ENCODE measurements around the gene RNF186.
"Not testable (repeated sequence)": the region's sequence is repeated elsewhere in the genome, so short reads cannot be mapped to it uniquely, and the experiment has no call there.

Gene RNF186, protein sequence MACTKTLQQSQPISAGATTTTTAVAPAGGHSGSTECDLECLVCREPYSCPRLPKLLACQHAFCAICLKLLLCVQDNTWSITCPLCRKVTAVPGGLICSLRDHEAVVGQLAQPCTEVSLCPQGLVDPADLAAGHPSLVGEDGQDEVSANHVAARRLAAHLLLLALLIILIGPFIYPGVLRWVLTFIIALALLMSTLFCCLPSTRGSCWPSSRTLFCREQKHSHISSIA
- 0 reads per million in 2 experiments for total RNA-seq

DNA sequence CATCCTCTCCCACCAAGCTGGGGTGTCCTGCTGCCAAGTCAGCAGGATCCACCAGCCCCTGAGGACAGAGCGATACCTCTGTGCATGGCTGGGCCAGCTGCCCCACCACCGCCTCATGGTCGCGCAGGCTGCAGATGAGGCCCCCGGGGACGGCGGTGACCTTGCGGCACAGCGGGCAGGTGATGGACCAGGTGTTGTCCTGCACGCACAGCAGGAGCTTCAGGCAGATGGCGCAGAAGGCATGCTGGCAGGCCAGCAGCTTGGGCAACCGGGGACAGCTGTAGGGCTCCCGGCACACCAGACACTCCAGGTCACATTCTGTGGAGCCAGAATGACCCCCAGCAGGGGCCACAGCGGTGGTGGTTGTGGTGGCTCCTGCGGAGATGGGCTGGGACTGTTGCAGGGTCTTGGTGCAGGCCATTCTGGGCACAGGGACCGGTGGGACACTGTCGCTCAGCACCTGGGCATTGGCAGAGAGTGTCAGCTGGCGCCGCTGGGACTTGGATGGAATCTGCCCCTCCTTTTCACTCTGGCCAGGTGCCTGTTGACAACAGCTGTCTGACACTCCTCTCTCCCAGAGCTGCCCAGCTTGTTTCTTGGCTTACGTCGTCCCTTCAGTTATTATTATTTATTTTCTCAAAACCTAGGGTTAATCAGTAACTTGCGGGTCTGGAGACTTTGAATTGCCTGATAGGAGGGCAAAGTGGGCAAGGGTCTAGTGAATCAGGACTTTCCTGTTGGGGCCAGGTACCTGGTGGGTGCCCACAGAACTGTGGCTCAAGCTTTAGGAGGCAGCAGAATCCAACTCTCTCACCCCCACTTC is at the start of gene RNF186:
Gene RNF186, minus strand, starts transcription at position 603 of the 823 bp plus-strand sequence. Its CDS starts 182 bp downstream, at position 421.
- DNase-seq (ENCODE audit: low read depth), result no peak

DNA sequence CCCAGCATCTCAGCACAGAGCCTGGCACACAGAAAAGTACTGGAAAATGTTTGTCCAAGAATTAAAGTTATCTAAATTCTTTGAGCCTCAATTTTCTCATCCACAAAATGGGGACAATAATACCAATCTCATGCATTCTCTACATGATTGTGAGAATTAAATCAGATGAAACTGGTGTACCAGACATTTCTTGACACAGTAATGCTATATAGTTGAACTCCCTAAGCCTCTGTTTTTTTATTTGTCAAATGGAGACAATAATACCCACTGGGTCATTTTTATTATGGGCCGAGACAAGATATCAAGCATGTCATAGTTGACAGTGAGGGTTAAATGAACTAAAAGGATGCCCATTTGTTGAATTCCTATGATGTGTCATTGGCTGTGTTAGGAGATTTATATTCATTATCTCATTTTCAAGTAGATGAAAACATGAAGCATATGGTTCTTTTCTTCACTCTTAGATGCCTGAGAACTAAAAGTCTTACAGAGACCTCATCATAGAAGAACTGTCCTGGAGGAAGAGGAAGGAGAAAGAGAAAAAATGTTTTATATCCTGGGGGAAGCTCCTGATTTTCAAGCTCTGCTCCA is 49.6 kb upstream of the RNF186 start:
- DNase-seq (ENCODE audit: low read depth), result no peak

DNA sequence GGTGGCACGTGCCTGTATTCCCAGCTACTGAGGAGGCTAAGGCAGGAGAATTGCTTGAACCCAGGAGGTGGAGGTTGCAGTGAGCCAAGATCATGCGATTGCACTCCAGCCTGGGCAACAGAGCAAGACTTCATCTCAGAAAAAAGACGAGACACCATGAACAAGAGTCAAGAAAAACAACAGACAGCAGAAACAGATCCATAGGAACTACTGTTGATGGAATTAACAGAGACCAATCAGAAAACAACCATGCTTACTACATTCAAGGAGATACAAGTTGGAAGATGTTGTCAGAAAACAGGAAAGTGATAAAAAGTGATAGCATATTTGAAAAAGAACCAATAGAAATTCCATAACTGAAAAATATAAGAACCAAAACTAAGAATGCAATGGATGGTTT is 47.9 kb upstream of the RNF186 start:
- DNase-seq (ENCODE audit: low read depth), result no peak

DNA sequence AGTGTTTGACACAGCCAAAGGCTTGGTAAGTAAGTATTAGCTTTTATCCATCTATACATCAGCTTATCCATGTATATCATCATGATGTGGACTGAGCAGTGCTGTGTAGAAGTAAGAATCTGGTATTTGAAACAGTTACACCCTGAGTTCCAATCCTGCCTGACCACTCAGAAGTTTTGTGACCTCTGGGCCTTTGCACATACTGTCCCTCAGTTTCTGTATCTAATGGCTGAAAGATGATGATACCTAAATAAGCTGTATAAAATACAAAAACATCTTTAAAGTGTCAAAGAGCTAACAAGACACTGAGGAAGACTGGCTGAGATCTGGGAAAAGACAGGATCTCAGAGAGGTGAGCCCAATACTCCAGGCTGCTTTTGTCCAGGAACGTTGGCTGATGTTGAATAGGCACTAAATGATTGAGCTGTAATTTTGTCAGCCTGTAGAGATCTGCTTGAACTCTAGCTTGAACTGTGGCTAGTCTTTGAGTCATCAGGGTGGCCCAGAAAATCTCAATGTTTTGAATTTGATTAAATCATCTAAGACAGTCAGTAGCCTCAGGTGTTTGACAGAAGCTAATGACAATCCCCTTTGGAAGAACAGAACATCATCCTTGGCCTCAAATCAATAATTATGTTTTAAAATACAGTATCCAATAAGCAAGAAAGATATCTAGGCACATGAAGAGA is 46.9 kb upstream of the RNF186 start:
- no peak for DNase-seq (ENCODE audit: low read depth)

DNA sequence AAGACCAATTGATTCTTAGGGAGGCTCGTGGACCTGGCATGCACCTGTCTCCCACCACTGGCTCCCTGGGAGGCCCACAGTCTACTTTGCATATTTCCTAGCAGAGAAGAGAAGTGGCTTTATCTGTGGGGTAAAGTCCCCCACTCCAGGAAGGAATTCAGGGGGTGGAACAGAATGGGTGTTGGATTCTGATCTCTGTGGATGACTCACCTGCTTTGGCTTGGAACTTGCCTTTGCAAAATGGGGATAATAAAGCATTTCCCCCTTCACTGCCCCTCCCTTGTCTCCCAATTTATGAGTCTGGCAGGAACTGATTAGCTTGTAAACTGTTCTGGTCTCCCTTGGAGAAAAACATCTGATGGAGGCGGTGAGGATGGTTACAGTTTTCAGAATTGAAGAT is 46.0 kb upstream of the RNF186 start:
- no peak for DNase-seq (ENCODE audit: low read depth)

DNA sequence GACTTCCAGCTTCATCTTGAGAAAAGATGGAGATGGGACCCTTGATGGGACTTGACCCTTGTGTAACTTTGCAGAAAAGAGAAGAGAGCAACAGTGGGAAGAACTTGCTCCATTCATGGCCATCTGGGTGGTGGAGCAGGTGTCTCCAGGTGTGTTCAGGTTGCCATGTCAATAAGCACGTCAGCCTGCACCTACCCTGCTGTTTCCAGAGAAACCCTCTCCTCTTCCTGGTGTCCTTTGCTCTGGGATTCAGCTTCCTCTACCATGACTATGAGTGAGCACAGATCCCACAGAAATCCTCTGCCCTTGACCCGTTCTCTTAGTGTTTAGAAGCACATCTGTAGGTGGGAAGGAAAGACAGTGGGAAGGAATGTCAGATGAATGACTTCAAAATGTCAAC is 45.3 kb upstream of the RNF186 start:
- no peak for DNase-seq (ENCODE audit: low read depth)

DNA sequence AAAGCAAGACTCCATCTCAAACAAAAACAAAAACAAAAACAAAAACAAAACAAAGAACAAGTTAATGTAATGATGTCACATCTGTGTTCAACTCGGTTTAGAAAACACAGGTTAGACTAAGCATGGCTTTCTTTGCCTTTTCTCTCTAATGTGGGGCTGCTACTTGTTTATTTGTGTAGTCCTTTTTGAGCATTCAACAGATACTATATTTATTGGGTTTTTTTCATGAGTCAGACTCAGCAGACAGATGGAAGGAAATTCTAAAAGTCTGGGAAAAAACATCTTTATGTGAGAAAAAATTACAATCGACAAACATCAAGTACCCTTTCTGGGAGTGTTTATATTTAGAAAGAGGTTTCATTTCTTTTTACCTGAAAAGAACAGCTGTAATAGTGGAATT is 44.8 kb upstream of the RNF186 start:
- no peak for DNase-seq (ENCODE audit: low read depth)

DNA sequence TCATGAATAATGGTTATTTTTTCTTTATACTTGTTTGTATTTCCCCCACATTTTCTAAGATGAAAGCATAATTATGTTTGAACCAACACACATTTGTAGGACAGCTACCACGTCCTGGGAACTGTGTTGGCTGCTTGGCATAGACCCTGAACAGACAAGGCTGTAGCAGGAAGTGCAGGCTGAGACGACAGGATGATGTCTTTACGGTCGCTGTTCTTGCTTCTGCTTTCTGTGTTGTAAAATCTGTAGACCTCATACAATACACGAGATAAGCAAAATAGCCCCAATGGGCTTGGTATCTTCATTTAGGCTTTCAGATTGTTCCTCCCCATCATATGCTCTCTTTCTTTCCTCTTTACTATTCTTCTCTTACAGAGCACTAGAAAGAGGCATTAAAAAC is 43.8 kb upstream of the RNF186 start:
- no peak for DNase-seq (ENCODE audit: low read depth)

DNA sequence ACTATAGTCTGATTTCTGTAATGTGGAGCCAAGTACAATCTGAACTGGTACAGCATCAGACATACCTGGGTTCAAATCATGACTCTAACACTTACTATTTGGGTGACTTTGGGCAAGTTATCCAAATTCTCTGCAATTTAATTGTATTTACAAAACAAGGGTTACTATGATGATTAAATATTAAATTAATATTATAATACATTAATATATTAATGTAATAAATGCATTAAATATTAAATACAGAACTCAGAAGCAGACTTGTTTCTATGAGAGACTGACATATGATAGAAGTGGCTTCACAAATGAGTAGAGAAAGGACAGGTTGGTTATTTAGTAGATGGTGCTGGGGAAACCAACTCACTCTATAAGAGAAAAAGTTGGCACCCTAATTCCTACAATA is 39.8 kb upstream of the RNF186 start:
- DNase-seq (ENCODE audit: low read depth), result no peak

DNA sequence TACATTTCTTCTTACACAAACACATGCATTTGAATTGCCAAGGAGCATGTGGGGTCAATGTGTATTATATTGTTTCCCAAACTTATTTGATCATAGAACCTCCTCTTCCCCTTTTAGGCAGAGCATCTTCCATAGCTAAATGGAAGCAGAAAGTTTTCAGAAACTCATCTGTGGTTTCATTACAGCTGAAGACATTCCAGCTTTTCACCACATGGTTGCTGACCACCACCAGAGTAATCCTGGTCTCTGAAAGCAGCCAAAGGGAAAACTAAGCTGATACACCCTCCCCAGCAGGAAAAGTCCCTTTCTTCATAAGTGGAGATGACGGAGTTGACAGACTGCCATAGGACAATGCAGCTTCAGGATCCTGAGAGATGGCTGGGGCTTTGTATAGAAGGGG is 37.0 kb upstream of the RNF186 start:
- no peak for DNase-seq (ENCODE audit: low read depth)

DNA sequence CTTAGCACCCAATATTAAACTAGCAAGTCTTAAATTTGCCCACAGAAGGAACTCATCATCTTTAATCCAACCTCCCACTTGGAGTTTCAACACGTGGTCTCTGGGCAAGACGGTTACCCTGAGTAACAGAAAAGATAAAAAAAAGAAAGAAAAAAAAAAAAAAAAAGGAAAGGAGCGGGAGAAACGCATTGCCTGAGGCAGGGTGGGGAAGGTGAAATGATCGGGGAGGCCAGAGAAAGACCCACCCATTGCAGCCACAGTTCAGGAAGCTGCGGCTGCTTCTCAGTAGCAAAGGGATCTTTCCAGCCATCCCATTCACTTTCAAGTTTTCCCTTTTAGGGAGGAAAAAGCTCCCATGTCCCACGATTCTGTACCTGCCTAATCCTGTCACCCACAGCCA is 35.1 kb upstream of the RNF186 start:
- DNase-seq (ENCODE audit: low read depth), result no peak

DNA sequence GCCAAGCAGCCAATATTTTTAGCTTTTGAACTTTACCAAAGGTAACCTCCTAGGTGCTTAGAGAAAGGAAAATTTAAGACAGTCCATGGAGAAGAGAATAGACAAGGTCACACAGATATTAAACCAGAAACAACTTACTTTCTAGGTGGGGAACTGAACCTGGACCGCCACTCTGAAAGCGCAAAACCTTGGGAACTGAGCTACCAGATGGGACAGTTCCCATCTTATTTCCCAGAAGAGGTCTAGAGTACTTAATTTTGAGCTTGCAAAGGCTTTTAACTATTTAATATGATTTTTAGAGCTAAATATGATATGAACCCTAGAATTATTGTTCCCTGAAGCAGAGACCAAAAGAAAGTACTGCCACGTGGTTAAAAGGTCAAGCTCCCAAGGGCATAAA is 34.2 kb upstream of the RNF186 start:
- DNase-seq (ENCODE audit: low read depth), result not testable (repeated sequence)

DNA sequence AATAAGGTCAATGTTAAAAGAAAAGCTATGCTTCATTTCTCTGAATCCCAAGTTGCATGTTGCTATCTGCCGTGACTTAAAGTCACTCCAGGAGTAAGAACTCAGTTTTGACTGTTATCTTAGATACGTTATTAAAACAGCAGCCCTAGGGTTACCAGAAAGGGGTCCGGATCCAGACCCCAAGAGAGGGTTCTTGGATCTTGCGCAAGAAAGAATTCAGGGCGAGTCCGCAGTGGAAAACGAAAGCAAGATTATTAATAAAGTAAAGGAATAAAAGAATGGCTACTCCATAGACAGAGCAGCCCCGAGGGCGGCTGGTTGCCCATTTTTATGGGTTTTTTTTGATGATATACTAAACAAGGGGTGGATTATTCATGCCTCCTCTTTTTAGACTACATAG is 32.3 kb upstream of the RNF186 start:
- DNase-seq (ENCODE audit: low read depth), result not testable (repeated sequence)

DNA sequence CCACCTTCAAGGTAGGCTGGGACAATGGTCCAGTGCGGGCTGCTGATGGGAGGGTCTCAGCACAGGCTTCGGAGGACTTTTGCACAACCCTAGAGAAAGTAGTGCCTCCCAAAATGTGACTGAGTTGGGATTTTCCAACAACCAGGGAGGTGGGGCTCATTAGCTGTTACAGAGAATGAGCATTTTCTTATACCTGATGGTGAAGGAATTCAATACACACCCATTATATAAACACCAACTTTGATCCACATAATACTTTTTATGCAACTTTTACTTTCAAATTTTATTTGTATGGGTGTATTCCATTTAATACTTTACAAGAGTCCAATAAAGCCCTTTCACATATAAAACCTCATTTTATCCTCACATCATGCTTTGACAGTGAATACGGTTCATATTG is 31.3 kb upstream of the RNF186 start:
- no peak for DNase-seq (ENCODE audit: low read depth)

DNA sequence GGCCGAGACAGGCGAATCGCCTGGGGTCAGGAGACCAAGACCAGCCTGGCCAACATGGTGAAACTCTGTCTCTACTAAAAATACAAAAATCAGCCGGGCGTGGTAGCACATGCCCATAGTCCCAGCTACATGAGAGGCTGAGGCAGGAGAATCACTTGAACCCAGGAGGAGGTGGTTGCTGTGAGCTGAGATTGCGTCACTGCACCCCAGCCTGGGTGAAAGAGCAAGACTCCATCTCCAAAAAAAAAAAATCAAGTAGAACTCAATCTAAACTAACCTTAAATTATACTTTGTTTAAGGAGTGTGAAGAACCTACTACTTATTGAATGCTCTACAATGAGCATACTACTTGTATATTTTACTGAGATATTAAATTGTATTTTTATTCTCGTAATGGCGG is 30.5 kb upstream of the RNF186 start:
- DNase-seq (ENCODE audit: low read depth), result no peak

DNA sequence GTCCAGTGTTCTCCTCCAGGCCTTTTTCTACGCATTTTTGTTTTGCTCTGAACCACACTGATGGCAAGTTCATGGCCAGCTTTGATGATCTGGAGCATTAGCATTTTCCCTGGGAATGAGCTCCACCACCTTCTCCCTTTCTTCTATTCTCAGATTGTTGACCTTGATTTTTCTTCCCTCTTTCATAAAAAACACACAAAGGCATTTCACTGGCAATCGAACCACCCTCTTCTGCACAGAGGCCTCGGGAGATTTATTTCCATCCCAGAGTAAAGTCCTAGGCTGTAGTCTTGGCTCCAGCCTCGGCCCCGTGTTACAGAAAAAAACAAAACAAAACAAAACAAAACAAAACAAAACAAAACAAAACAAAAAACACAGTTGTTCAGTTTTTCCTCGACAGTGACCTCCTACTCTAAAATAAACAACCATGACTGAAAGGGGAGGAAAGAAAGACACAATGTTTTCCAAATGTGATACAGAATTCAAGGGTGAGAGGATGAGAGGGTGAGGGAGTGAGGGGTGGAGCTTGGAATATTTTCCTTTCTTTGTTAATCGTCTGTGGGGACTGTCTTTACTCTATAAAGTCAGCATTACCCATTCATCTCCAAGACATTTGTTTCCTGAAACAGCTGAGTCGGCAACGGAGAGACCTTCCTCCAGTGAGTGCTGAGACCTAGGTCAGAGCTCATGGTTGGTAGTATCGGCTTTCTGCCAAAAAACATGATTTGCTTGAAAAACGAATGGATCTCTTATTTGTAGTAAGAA is 29.8 kb upstream of the RNF186 start:
- DNase-seq (ENCODE audit: low read depth), result no peak

DNA sequence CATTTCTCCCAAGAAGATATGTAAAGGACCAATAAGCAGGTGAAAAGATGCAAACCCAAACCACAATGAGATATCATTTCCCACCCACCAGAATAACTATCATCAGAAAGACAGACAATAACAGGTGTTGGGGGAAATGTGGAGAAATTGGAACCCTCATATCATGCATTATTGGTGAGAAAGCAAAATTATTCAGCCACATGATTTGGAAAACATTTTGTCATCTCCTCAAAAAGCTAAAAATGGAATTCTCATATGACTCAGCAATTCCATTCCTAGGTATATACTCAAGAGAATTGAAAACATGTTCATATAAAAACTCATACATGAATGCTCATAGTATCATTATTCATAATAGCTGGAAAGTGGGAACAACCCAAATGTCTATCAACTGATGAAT is 25.1 kb upstream of the RNF186 start:
- no peak for DNase-seq (ENCODE audit: low read depth)

DNA sequence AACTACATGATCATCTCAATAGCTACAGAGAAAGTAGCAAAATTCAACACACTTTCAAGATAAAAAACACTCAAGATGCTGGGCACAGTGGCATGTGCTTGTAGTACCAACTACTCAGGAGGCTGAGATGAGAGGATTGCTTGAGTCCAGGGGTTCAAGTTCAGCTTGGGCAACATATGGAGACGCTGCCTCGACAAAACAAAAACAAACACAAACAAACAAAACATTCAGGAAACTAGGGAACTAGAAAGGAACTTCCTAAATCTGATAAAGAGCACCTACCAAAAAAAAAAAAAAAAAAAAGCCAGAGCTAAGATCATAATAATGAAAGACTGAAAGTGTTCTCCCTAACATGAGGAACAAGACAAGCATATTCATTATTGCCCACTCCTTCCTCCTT is 22.8 kb upstream of the RNF186 start:
- no peak for DNase-seq (ENCODE audit: low read depth)

DNA sequence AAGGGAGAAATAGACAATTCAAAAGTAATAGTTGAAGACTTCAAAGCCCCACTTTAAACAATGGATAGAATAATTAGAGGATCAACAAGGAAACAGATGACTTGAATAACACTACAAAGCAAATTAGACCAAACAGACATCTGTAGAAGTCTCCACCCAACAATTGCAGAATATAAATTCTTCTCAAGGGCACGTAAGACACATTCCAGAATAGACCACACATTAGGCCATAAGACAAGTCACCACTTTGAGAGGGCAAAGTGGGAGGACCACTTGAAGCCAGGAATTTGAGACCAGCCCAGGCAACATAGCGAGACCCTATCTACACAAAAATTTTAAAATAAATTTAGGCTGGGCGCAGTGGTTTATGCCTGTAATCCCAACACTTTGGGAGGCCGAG is 20.5 kb upstream of the RNF186 start:
- no peak for DNase-seq (ENCODE audit: low read depth)

DNA sequence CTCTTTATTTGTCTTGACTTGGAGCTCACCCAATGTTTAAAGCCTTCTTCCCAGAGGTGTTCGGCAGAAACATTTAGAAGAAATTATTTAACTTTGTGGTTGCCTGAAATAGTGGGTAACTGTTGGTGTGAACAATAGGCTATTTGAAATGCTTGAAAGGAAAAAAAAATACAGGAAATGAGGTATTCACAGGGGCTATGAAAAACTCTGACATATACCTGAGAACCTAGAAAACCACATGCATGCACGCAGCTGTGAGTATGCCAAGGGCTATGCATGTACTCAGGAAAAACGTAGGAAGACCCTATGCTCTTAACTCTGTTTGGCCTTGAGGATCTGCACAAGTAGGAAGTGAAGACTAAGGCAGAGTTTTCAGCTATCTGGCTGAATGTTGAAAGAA is 16.4 kb upstream of the RNF186 start:
- DNase-seq (ENCODE audit: low read depth), result no peak

DNA sequence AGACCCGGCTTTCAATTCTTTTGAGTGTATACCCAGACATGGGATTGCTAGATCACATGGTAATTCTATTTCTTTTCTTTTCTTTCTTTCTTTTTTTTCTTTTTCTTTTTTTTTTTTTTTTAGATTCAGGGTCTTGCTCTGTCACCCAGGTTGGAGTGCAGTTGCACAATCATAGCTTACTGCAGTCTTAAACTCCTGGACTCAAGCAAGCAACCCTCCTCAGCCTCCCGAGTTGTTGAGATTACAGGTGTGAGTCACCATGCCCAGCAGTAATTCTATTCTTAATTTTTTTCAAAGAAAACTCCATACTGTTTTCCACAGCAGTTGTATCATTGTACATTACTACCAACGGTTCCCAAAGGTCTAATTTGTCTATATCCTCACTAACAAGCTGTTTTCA is 13.5 kb upstream of the RNF186 start:
- no peak for DNase-seq (ENCODE audit: low read depth)

DNA sequence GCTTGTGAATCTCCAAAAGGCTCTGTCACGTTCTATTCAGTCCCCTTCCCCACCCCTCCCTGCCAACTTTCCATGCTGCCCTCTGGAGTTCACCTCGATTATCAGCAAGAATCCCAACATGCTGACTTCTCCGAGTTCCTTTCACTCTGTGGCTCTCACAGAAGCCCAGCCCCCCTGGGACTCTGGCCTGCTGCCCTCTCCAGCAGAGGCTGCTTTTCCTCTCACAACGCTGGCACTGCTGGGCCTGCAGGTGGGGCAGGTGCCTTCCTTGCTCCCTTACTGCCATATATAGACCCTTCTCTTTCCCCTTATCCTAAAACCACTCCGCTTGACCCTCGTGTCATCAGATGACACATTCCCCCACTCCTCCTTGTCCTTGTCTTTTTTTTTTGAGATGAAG is 10.2 kb upstream of the RNF186 start:
- no peak for DNase-seq (ENCODE audit: low read depth)

All from T follicular helper cell (primary cell).